Upper lobe of left lung (tissue), 4 donors: Measurements from ENCODE around the gene CRNKL1.

Source experiments
- CTCF ChIP-seq, 6 experiments: fragments of 450-650 bp in 4 of 6; fragments of 200-600 bp in 2 of 6; sonication (generic) in 2 of 6; IDR thresholded peaks; one replicate each; pipeline ENCODE4 v1.5.1; 2016 to 2019; ENCODE audit warnings: antibody characterized with exemption in 6 of 6
- EP300 ChIP-seq, 4 donors: sonication (generic); formaldehyde crosslinking; IDR thresholded peaks; one replicate each; pipeline ENCODE4 v1.5.1; 2017; ENCODE audit warnings: antibody characterized with exemption in 4 of 4, control low read depth in 2 of 4

GRCh38 chr20:19995220-19995863 lies 56.9 kb downstream of the CRNKL1 start:
- TF ChIP-seq EP300 (IDR thresholded peaks at IDR 0.05) (no peak), CTCF (IDR thresholded peaks at IDR 0.05) (peak; percentile 57 to 81 (median 70))
